ENCODE results near the gene PAXX. TPM values are rescaled to one million over a fixed set of nuclear protein-coding genes. Genes with fewer than 3 reads are reported as not detected.

The PAXX gene
- total RNA-seq, 1 experiment from 2014 or later = 64.0 TPM

GRCh38 chr9:136957461-136957860 is 34.8 kb upstream of the PAXX start:
- ATAC-seq (no peak), DNase-seq (ENCODE audit: low read depth, low spot score) (no peak)
- H3K27me3 ChIP-seq (ENCODE audit: control insufficient read depth, insufficient read depth, low read length) = no peaks in the 10 kb centered on the region
- H3K27ac ChIP-seq (ENCODE audit: low read length) = no peak overlapping the region
- H3K4me3 ChIP-seq (ENCODE audit: low read depth in 2 of 2, low read length in 2 of 2) = no peak overlapping the region
- POLR2A ChIA-PET = no interaction called here
- H3K4me1 ChIP-seq (ENCODE audit: control insufficient read depth, insufficient read depth, low read length) = no peaks in the 10 kb centered on the region
- TF ChIP-seq CTCF (IDR thresholded peaks at IDR 0.05) (no peak), REST (IDR thresholded peaks at IDR 0.05; ENCODE audit: insufficient read depth in 1 of 2, low read depth in 2 of 2, low read length in 1 of 2) (no peak), SIN3A (IDR thresholded peaks at IDR 0.05; ENCODE audit: borderline replicate concordance, insufficient read depth, low read depth, low read length) (no peak), POLR2AphosphoS5 (IDR thresholded peaks at IDR 0.05; ENCODE audit: low read depth, low read length) (no peak)
- CTCF ChIA-PET = no interaction called here
- in situ Hi-C loops (cut with HindIII; ENCODE audit: low pct_unique_long_range_greater_than_20kb, low sequenced_read_pairs) (no loop called here), intact Hi-C loops (cut with micrococcal nuclease; ENCODE audit: unreplicated experiment) (no loop called here)
- BruUV-seq (replicated peaks) = no TSS peak
- H3K9me3 ChIP-seq (ENCODE audit: control insufficient read depth, insufficient read depth, low read depth, low read length) = no peaks in the 10 kb centered on the region
- H3K36me3 ChIP-seq (ENCODE audit: control insufficient read depth, insufficient read depth, low read length) = no peaks in the 10 kb centered on the region

GRCh38 chr9:136957901-136958300 is 34.3 kb upstream of the PAXX start:
- ChIA-PET POLR2A (no interaction called here), CTCF (no interaction called here)
- no peak overlapping the region for H3K27ac ChIP-seq (ENCODE audit: low read length)
- DNase-seq (ENCODE audit: low read depth, low spot score) = no peak
- no TSS peak for BruUV-seq (replicated peaks)
- in situ Hi-C loops (cut with HindIII; ENCODE audit: low pct_unique_long_range_greater_than_20kb, low sequenced_read_pairs) (no loop called here), intact Hi-C loops (cut with micrococcal nuclease; ENCODE audit: unreplicated experiment) (no loop called here)
- H3K9me3 ChIP-seq (ENCODE audit: control insufficient read depth, insufficient read depth, low read depth, low read length) = no peaks in the 10 kb centered on the region
- H3K4me3 ChIP-seq (ENCODE audit: low read depth in 2 of 2, low read length in 2 of 2) = no peak overlapping the region
- no peak for ATAC-seq
- H3K27me3 ChIP-seq (ENCODE audit: control insufficient read depth, insufficient read depth, low read length) = no peaks in the 10 kb centered on the region
- H3K36me3 ChIP-seq (ENCODE audit: control insufficient read depth, insufficient read depth, low read length) = no peaks in the 10 kb centered on the region
- H3K4me1 ChIP-seq (ENCODE audit: control insufficient read depth, insufficient read depth, low read length) = no peaks in the 10 kb centered on the region
- TF ChIP-seq SIN3A (IDR thresholded peaks at IDR 0.05; ENCODE audit: borderline replicate concordance, insufficient read depth, low read depth, low read length) = no peak

- ChIA-PET POLR2A (no interaction called here), CTCF (no interaction called here)
- Histone ChIP-seq H3K27ac (ENCODE audit: low read length) (no peak overlapping the region), H3K4me3 (ENCODE audit: low read depth in 2 of 2, low read length in 2 of 2) (no peak overlapping the region), H3K4me1 (ENCODE audit: control insufficient read depth, insufficient read depth, low read length) (no peaks in the 10 kb centered on the region), H3K27me3 (ENCODE audit: control insufficient read depth, insufficient read depth, low read length) (no peaks in the 10 kb centered on the region), H3K9me3 (ENCODE audit: control insufficient read depth, insufficient read depth, low read depth, low read length) (no peaks in the 10 kb centered on the region), H3K36me3 (ENCODE audit: control insufficient read depth, insufficient read depth, low read length) (no peaks in the 10 kb centered on the region)
- TF ChIP-seq TCF7L2 (IDR thresholded peaks at IDR 0.05; ENCODE audit: low read depth, low read length) (no peak), POLR2AphosphoS5 (IDR thresholded peaks at IDR 0.05; ENCODE audit: low read depth, low read length) (no peak), REST (IDR thresholded peaks at IDR 0.05; ENCODE audit: insufficient read depth in 1 of 2, low read depth in 2 of 2, low read length in 1 of 2) (no peak), SIN3A (IDR thresholded peaks at IDR 0.05; ENCODE audit: borderline replicate concordance, insufficient read depth, low read depth, low read length) (no peak), CTCF (IDR thresholded peaks at IDR 0.05) (no peak)
- DNase-seq (ENCODE audit: low read depth, low spot score) (no peak), ATAC-seq (no peak)
- no TSS peak for BruUV-seq (replicated peaks)
- in situ Hi-C loops (cut with HindIII; ENCODE audit: low pct_unique_long_range_greater_than_20kb, low sequenced_read_pairs) = no loop called here
- intact Hi-C loops (cut with micrococcal nuclease; ENCODE audit: unreplicated experiment) = no loop called here
Measured at GRCh38 chr9:136958473-136958872, 33.7 kb upstream of the PAXX start.

Measured in Panc1 (cell line).